ENCODE data around the gene LUZP2. TPM values are rescaled to one million over a fixed set of nuclear protein-coding genes. Genes with fewer than 3 reads are reported as not detected.

Gene LUZP2
- total and polyA plus RNA-seq, 9 of the 15 experiments (the other 6 are each of a cell fraction or from before 2014, with no cell fraction given): not detected

- H3K27me3 ChIP-seq (ENCODE audit: control insufficient read depth in 2 of 2, insufficient read depth in 2 of 2, low read length in 2 of 2): no peaks in the 10 kb centered on the region
- H3K9me1 ChIP-seq (ENCODE audit: control insufficient read depth, insufficient read depth, low read length): no peaks in the 10 kb centered on the region
- H2AFZ ChIP-seq (ENCODE audit: low read depth, low read length): no peak overlapping the region
- H3K4me1 ChIP-seq (replicated peaks in 1 of 2; ENCODE audit: control insufficient read depth in 2 of 2, insufficient read depth in 2 of 2, low read length in 2 of 2): no peaks in the 10 kb centered on the region
- no TSS peak for BruUV-seq (replicated peaks)
- H3K4me2 ChIP-seq (ENCODE audit: insufficient read depth, low read length): no peak overlapping the region
- ChIA-PET CTCF (ENCODE audit: low intra/inter-chr PET ratio) (no interaction called here), POLR2A (no interaction called here)
- no peak overlapping the region for H3K27ac ChIP-seq (ENCODE audit: extremely low read depth, low read depth, low read length)
- in situ Hi-C loops (cut with MboI) (no loop called here), intact Hi-C loops (cut with micrococcal nuclease) (no loop called here)
- no peak for ATAC-seq
- no peaks in the 10 kb centered on the region for H3K79me2 ChIP-seq (ENCODE audit: control insufficient read depth, insufficient read depth, low read length)
- H3K9ac ChIP-seq (ENCODE audit: insufficient read depth in 1 of 2, low read depth in 2 of 2, low read length in 2 of 2): no peak overlapping the region
- no peaks in the 10 kb centered on the region for H3K9me3 ChIP-seq (replicated peaks; ENCODE audit: control insufficient read depth, insufficient read depth, low read depth, low read length)
- H4K20me1 ChIP-seq (replicated peaks; ENCODE audit: control insufficient read depth, insufficient read depth, low read length): no peaks in the 10 kb centered on the region
- no peak for DNase-seq (ENCODE audit: extremely low read depth in 1 of 4, low spot score in 3 of 4)
- TF ChIP-seq ETV1 (tag; conservative IDR thresholded peaks at IDR 0.05; ENCODE audit: low read depth) (no peak), FOXP1 (CRISPR knock-in tag; IDR thresholded peaks at IDR 0.05) (no peak), PHTF2 (CRISPR knock-in tag; IDR thresholded peaks at IDR 0.05) (no peak), MCM3 (IDR thresholded peaks at IDR 0.05) (no peak), E4F1 (CRISPR knock-in tag; IDR thresholded peaks at IDR 0.05; ENCODE audit: borderline replicate concordance) (no peak), ZFP30 (CRISPR knock-in tag; IDR thresholded peaks at IDR 0.05; ENCODE audit: borderline replicate concordance) (no peak), ZEB2 (IDR thresholded peaks at IDR 0.05) (no peak), PHF20 (IDR thresholded peaks at IDR 0.05; ENCODE audit: partially characterized antibody) (no peak), HNRNPK (IDR thresholded peaks at IDR 0.05; ENCODE audit: low read depth, low read length, poor library complexity, severe bottlenecking) (no peak), ZSCAN29 (IDR thresholded peaks at IDR 0.05) (no peak), CEBPG (CRISPR knock-in tag; IDR thresholded peaks at IDR 0.05) (no peak), CEBPG (tag; conservative IDR thresholded peaks at IDR 0.05 in 1 of 2, IDR thresholded peaks at IDR 0.05 in 1 of 2) (no peak), ZZZ3 (IDR thresholded peaks at IDR 0.05) (no peak), TFAM (CRISPR knock-in tag; conservative IDR thresholded peaks at IDR 0.05) (no peak), JUN (IDR thresholded peaks at IDR 0.05; ENCODE audit: borderline replicate concordance, low read depth, low read length) (no peak), JUN (CRISPR knock-in tag; IDR thresholded peaks at IDR 0.05; ENCODE audit: borderline replicate concordance) (no peak), ZBTB5 (IDR thresholded peaks at IDR 0.05) (no peak), PPARD (CRISPR knock-in tag; IDR thresholded peaks at IDR 0.05) (no peak), ZNF655 (CRISPR knock-in tag; IDR thresholded peaks at IDR 0.05) (no peak), ZNF12 (CRISPR knock-in tag; IDR thresholded peaks at IDR 0.05) (no peak)
- no peak overlapping the region for H3K4me3 ChIP-seq
- no peaks in the 10 kb centered on the region for H3K36me3 ChIP-seq (ENCODE audit: control insufficient read depth, insufficient read depth, low read length)
- 1% methylated on average over 14 of the region's 14 CpGs for WGBS (ENCODE audit: insufficient coverage, low coverage, missing lambda C conversion rate)
- FAIRE-seq: no peak
Measured at GRCh38 chr11:24496386-24496735, 492 bp upstream of the LUZP2 start.
